ENCODE measurements around the gene UBE2QL1. TPM values are rescaled to one million over a fixed set of nuclear protein-coding genes. Genes with fewer than 3 reads are reported as not detected.

UBE2QL1 gene
- total RNA-seq, 1 donor from 2014 or later, result 2.7 TPM

DNA sequence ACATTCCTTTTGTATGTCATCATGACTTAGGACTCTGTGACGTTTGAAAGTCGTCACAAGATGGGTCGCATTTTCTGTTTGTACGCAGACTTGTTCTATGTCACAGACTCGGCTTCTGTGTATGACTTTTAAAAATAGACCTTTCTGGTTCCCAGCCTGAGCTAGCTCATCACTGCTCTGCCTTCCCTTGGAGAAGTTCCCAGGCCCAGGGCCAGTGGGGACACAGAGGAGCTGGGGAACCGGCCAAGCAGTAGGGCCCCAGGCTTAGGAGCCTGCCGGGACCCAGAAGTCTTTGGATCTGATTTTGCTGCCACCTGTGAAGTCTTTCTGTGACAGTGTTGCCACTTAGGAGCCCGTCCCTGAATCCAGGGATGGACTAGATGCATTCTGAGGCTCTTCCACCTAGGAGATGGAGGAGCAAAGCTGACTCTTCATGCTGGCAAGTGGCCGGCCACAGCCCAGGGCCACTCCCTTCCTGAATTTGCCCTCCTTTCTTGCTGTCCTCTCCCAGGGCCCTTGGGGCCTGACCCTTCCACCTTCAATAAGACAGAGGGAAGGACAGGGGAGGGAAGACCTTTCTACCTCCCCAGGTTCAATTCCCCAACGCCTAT lies 18.1 kb upstream of the UBE2QL1 start:
- TF ChIP-seq, protein P1, sequence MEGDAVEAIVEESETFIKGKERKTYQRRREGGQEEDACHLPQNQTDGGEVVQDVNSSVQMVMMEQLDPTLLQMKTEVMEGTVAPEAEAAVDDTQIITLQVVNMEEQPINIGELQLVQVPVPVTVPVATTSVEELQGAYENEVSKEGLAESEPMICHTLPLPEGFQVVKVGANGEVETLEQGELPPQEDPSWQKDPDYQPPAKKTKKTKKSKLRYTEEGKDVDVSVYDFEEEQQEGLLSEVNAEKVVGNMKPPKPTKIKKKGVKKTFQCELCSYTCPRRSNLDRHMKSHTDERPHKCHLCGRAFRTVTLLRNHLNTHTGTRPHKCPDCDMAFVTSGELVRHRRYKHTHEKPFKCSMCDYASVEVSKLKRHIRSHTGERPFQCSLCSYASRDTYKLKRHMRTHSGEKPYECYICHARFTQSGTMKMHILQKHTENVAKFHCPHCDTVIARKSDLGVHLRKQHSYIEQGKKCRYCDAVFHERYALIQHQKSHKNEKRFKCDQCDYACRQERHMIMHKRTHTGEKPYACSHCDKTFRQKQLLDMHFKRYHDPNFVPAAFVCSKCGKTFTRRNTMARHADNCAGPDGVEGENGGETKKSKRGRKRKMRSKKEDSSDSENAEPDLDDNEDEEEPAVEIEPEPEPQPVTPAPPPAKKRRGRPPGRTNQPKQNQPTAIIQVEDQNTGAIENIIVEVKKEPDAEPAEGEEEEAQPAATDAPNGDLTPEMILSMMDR (conservative IDR thresholded peaks at IDR 0.05), result no peak
- Mint-ChIP-seq H3K36me3 (ENCODE audit: low read depth) (no peaks in the 10 kb centered on the region), H3K27me3 (ENCODE audit: low read depth) (peaks cover 60% of the 10 kb centered on the region), H3K27ac (ENCODE audit: unreplicated experiment) (no peak overlapping the region), H3K9me3 (peaks cover 5% of the 10 kb centered on the region), H3K4me3 (no peak overlapping the region), H3K4me1 (no peaks in the 10 kb centered on the region)
- DNase-seq (ENCODE audit: low read depth, low spot score), result no peak

- no peaks in the 10 kb centered on the region for H3K36me3 Mint-ChIP-seq (ENCODE audit: low read depth)
- no peak overlapping the region for H3K27ac Mint-ChIP-seq (ENCODE audit: unreplicated experiment)
- no peak overlapping the region for H3K4me3 Mint-ChIP-seq
- TF ChIP-seq, protein P1 (conservative IDR thresholded peaks at IDR 0.05), result no peak
- peaks cover 5% of the 10 kb centered on the region for H3K9me3 Mint-ChIP-seq
- H3K4me1 Mint-ChIP-seq, result no peaks in the 10 kb centered on the region
- H3K27me3 Mint-ChIP-seq (ENCODE audit: low read depth), result peaks cover 63% of the 10 kb centered on the region
- DNase-seq (ENCODE audit: low read depth, low spot score), result no peak
Observed at GRCh38 chr5:6431214-6432195, 17.2 kb upstream of the UBE2QL1 start.

DNA sequence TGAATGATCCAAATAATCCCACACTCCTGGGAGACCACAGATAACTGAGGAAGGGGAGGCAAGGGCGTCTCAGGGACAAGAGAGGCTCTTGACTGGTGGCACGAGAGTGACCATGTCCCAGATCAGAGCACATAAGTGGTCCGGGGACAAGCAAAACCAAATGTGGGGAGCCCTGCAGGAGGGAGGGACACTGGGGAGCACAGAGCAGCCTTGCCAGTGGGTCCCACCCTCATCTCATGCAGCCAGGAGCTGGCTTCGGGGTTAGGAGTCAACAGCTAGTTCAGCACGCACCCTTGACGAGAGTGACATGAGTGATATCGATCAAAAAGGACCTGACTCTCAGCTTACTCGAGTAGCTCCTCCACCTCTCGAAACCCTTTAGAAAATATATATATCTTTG lies 16.5 kb upstream of the UBE2QL1 start:
- Mint-ChIP-seq H3K27ac (ENCODE audit: unreplicated experiment) (no peak overlapping the region), H3K4me3 (no peak overlapping the region), H3K4me1 (no peaks in the 10 kb centered on the region), H3K9me3 (peaks cover 5% of the 10 kb centered on the region), H3K27me3 (ENCODE audit: low read depth) (peaks cover 65% of the 10 kb centered on the region), H3K36me3 (ENCODE audit: low read depth) (no peaks in the 10 kb centered on the region)
- no peak for DNase-seq (ENCODE audit: low read depth, low spot score)
- TF ChIP-seq, protein P1 (conservative IDR thresholded peaks at IDR 0.05), result no peak

- no peak overlapping the region for H3K27ac Mint-ChIP-seq (ENCODE audit: unreplicated experiment)
- H3K27me3 Mint-ChIP-seq (ENCODE audit: low read depth), result peaks cover 70% of the 10 kb centered on the region
- no peaks in the 10 kb centered on the region for H3K9me3 Mint-ChIP-seq
- H3K36me3 Mint-ChIP-seq (ENCODE audit: low read depth), result no peaks in the 10 kb centered on the region
- DNase-seq (ENCODE audit: low read depth, low spot score), result no peak
- H3K4me3 Mint-ChIP-seq, result no peak overlapping the region
- TF ChIP-seq, protein P1 (conservative IDR thresholded peaks at IDR 0.05), result no peak
- no peaks in the 10 kb centered on the region for H3K4me1 Mint-ChIP-seq
Observed at GRCh38 chr5:6434731-6435130, 13.9 kb upstream of the UBE2QL1 start.

DNA sequence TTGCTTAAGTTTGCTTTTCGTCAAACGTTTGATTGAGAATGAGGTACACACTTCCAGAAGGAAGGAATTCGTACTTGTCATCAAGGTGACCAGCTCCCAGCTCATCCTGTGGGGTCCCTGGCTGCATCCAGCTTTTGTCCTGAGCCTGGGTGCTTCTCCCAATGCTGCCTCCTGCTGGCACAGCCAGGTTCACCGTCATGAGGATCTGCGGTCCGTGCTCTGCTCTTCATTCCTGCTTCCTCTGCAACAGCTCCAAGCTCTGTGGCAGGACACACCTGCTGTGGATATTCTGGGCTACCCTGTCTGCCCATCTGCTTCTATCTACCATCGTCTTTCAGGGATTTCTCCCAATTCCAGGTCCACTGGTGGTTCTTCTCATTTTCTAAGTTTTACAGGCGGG lies 13.3 kb upstream of the UBE2QL1 start:
- TF ChIP-seq, protein P1 (conservative IDR thresholded peaks at IDR 0.05), result peak; percentile 52
- H3K9me3 Mint-ChIP-seq, result no peaks in the 10 kb centered on the region
- no peaks in the 10 kb centered on the region for H3K36me3 Mint-ChIP-seq (ENCODE audit: low read depth)
- no peak overlapping the region for H3K4me3 Mint-ChIP-seq
- DNase-seq (ENCODE audit: low read depth, low spot score), result peak; percentile 40
- H3K4me1 Mint-ChIP-seq, result no peaks in the 10 kb centered on the region
- H3K27me3 Mint-ChIP-seq (ENCODE audit: low read depth), result peaks cover 73% of the 10 kb centered on the region
- no peak overlapping the region for H3K27ac Mint-ChIP-seq (ENCODE audit: unreplicated experiment)
